Breast epithelium (tissue), 4 donors: ENCODE measurements around the gene GDAP1L1. TPM values are rescaled to one million over a fixed set of nuclear protein-coding genes. Genes with fewer than 3 reads are reported as not detected.

Experiments used
- DNase-seq, 2 donors: peaks; one replicate each; pipeline ENCODE4 v3.0.0-alpha.2; 2019; ENCODE audit warnings: low spot score in 2 of 2
- H3K27ac ChIP-seq, 2 donors: fragments of 200-600 bp; sonication (generic) in 1 of 2; one replicate each; pipeline ENCODE4 v1.5.1; 2016 to 2019; ENCODE audit warnings: mild to moderate bottlenecking in 1 of 2
- H3K27me3 ChIP-seq, 2 donors: fragments of 200-600 bp; sonication (generic) in 1 of 2; one replicate each; pipeline versions ENCODE4 v1.5.1 to v1.6.0; 2017 to 2019; ENCODE audit warnings: control low read depth in 1 of 2, mild to moderate bottlenecking in 1 of 2
- H3K36me3 ChIP-seq: fragments of 200-600 bp; one replicate; pipeline ENCODE4 v1.5.1; 2019
- H3K4me1 ChIP-seq, 2 donors: fragments of 200-600 bp; sonication (generic); one replicate each; pipeline ENCODE4 v1.5.1; 2016 to 2019; ENCODE audit warnings: control low read depth in 1 of 2
- H3K4me3 ChIP-seq, 3 donors: fragments of 200-600 bp; sonication (generic); 1 replicate in 2 of 3; 2 replicates in 1 of 3; pipeline ENCODE4 v1.5.1; 2016 to 2019; ENCODE audit warnings: mild to moderate bottlenecking in 3 of 3, moderate library complexity in 2 of 3
- H3K9me3 ChIP-seq, 2 donors: fragments of 200-600 bp; sonication (generic) in 1 of 2; one replicate each; pipeline ENCODE4 v1.5.1; 2016 to 2019; ENCODE audit warnings: control low read depth in 1 of 2
- POLR2A ChIP-seq: fragments of 450-650 bp; IDR thresholded peaks from one replicate; pipeline ENCODE4 v1.6.1; 2016; ENCODE audit warnings: antibody characterized with exemption, mild to moderate bottlenecking, moderate library complexity
- POLR2AphosphoS5 ChIP-seq, 3 donors: sonication (generic); formaldehyde crosslinking; IDR thresholded peaks; one replicate each; pipeline ENCODE4 v1.6.1; 2017; ENCODE audit warnings: antibody characterized with exemption in 3 of 3
- intact Hi-C: fragments of 100-400 bp; cut with DNase I; formaldehyde crosslinking; loops from one replicate; pipeline ENCODE4 v1.15.1; 2023; ENCODE audit warnings: low total_unique reads
- total RNA-seq, 3 donors: library from RNA; depleted of rRNA; stranded (reverse); fragments of >200 nt; gene quantifications; one replicate each; pipeline ENCODE4 v1.1.0, GENCODE V29; 2016
- TF ChIP-seq, protein P1 (sequence below), 3 donors: fragments of 450-650 bp; IDR thresholded peaks; one replicate each; pipeline ENCODE4 v1.5.1; 2016 to 2017; ENCODE audit warnings: antibody characterized with exemption in 3 of 3, mild to moderate bottlenecking in 3 of 3, moderate library complexity in 3 of 3

Gene GDAP1L1
- total RNA-seq, 3 donors from 2014 or later: not detected

DNA sequence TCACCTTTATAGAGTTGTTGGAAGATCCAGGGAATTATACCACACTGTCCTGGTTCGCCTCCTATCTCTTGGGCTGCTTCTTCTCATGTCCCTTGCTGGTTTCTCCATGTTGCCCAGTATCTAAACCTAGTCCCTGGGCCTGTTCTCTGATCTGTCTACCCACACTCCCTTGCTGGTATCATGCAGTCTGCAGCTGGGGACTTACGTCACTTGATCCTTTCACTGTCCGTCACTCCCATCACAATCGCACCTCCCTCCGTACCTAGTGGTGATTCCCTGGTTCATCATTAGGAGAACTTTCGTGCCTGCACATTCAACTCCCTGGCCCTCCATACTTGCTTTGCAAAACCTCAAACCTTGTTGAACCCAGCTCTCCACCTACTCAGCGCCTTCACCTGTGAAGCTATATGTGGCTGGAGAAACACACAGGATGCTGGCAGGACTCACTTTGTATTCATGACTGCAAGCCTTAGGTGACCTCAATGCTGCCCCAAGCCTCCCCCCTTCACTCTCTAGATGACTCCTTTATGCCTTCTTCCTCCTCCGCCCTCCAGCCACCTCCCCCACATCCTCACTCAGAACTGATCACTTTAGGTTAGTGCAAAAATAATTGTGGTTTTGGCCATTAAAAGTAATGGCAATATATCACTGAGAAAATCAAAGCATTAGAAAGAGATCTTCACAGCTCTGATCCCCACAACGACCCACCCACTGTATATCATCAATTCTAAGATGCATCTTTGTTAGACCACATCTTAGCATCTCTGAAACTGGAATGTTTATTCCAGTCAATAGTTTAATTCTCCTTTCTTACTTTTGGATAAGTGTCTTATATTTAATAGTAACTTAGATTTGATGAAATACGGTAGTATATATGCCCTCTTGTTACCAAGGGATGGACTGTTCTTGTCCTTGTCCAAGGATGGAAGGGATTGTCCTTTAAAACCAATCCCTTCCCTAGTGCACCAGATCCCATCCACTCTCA lies 26.4 kb downstream of the GDAP1L1 start:
- intact Hi-C loops: no loop called here
- H3K4me1 ChIP-seq: no peaks in the 10 kb centered on the region
- TF ChIP-seq POLR2AphosphoS5 (IDR thresholded peaks at IDR 0.05): no peak
- TF ChIP-seq, protein P1, sequence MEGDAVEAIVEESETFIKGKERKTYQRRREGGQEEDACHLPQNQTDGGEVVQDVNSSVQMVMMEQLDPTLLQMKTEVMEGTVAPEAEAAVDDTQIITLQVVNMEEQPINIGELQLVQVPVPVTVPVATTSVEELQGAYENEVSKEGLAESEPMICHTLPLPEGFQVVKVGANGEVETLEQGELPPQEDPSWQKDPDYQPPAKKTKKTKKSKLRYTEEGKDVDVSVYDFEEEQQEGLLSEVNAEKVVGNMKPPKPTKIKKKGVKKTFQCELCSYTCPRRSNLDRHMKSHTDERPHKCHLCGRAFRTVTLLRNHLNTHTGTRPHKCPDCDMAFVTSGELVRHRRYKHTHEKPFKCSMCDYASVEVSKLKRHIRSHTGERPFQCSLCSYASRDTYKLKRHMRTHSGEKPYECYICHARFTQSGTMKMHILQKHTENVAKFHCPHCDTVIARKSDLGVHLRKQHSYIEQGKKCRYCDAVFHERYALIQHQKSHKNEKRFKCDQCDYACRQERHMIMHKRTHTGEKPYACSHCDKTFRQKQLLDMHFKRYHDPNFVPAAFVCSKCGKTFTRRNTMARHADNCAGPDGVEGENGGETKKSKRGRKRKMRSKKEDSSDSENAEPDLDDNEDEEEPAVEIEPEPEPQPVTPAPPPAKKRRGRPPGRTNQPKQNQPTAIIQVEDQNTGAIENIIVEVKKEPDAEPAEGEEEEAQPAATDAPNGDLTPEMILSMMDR (IDR thresholded peaks at IDR 0.05): no peak
- no peak for TF ChIP-seq POLR2A
- H3K36me3 ChIP-seq: no peaks in the 10 kb centered on the region
- no peak for DNase-seq
- H3K4me3 ChIP-seq: no peak overlapping the region
- no peaks in the 10 kb centered on the region for H3K9me3 ChIP-seq
- no peak overlapping the region for H3K27ac ChIP-seq
- H3K27me3 ChIP-seq: no peaks in the 10 kb centered on the region

DNA sequence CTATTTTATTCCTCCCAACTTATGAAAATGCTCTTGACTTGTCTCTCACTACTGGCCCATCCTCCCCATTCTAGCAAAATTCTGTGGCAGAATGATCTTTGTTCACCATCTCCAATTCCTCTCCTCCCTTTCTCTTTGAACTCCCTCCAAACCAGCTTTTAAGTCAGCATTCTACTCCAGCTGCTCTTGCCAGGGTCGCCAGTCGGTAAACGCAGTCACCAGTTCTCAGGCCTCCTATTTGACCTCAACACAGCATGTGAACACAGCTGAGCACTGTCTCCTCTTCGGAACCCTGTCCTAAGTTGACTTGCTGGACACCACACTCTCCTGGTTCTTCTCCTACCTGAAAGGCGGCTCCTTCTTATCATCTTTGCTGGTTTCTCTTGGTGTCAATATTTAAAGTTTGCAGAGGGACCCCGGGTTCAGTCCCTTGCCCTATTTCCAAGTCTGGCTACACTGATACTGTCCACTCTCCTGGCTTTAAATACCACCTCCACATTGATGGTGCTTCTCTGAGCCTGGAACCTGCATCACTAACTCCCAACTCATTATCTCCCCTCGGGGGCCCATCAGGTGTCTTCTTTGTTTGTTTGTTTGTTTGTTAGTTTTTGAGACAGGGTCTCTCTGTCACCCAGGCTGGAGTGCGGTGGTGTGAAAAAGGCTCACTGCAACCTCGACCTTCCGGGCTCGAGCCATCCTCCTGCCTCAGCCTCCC lies 27.4 kb downstream of the GDAP1L1 start:
- Histone ChIP-seq H3K27ac (no peak overlapping the region), H3K4me3 (no peak overlapping the region), H3K9me3 (no peaks in the 10 kb centered on the region), H3K36me3 (no peaks in the 10 kb centered on the region), H3K27me3 (no peaks in the 10 kb centered on the region), H3K4me1 (no peaks in the 10 kb centered on the region)
- intact Hi-C loops: no loop called here
- no peak for DNase-seq
- TF ChIP-seq POLR2AphosphoS5 (IDR thresholded peaks at IDR 0.05) (no peak), POLR2A (no peak)

DNA sequence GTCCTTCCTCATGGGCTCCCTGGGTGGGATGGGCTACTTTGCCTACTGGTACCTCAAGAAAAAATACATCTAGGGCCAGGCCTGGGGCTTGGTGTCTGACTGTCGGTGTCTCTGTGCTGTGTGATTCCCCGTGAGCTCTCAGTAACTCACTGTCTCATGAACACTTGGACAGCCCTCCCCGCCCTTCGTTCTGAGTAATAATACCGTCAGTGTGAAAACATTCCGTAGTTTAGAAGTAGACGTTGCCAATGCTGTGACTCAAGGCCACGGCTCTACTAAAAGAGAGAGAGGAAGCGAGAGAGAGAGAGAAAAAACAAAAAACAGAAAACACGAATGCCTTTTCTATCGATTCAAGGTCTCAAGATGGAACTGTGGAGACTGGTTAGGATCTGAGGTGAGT lies 32.1 kb downstream of the GDAP1L1 start:
- Histone ChIP-seq H3K4me3 (no peak overlapping the region), H3K4me1 (no peaks in the 10 kb centered on the region), H3K27ac (no peak overlapping the region), H3K27me3 (no peaks in the 10 kb centered on the region), H3K36me3 (no peaks in the 10 kb centered on the region), H3K9me3 (no peaks in the 10 kb centered on the region)
- intact Hi-C loops: no loop called here
- DNase-seq: no peak
- TF ChIP-seq POLR2A (no peak), POLR2AphosphoS5 (IDR thresholded peaks at IDR 0.05) (no peak)
- TF ChIP-seq, protein P1 (IDR thresholded peaks at IDR 0.05): no peak

DNA sequence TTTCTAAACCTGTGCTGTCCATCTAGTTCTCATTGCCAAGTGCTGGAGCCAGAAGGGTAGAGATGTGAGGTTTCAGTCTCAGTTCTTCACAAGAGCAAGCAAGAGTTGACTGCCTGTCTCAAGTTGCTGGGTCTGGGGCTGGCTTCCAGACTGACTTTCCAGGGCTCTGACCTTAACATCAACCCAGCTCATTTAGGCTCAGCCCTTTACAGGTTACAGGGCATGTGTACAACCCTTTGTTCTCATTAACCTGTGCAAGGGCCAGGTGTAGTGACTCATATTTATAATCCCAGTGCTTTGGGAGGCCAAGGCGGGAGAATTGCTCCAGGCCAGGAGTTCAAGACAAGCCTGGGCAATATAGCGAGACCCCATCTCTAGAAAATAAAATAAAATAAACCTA lies 33.3 kb downstream of the GDAP1L1 start:
- H3K9me3 ChIP-seq: no peaks in the 10 kb centered on the region
- intact Hi-C loops: loop anchor here (10.0 kb wide), 1 partner anchor 1066 kb away; no protein-coding TSS in a partner anchor
- no peak overlapping the region for H3K27ac ChIP-seq
- TF ChIP-seq POLR2AphosphoS5 (IDR thresholded peaks at IDR 0.05): no peak
- TF ChIP-seq POLR2A: no peak
- TF ChIP-seq, protein P1 (IDR thresholded peaks at IDR 0.05): no peak
- H3K4me3 ChIP-seq: no peak overlapping the region
- H3K36me3 ChIP-seq: no peaks in the 10 kb centered on the region
- H3K27me3 ChIP-seq: no peaks in the 10 kb centered on the region
- H3K4me1 ChIP-seq: no peaks in the 10 kb centered on the region
- DNase-seq: no peak

DNA sequence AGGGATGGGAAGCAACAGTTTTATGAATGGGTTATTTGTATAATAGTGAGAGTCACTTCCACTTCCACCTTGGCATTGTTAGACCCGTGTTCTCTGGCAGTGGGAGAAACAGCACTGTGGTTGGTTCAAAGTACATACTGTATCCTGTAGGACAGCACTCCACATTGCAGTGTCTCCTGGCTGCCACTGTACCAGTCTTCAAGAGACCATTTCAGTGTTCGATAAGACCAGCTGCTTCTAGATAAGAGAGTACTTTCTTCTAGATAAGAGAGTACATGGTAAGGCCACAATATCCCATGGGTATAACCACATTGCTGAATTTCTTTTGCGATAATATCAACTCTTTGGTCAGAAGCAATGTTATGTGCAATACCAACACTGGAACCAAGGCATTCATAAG lies 35.1 kb downstream of the GDAP1L1 start:
- Histone ChIP-seq H3K4me1 (no peaks in the 10 kb centered on the region), H3K36me3 (no peaks in the 10 kb centered on the region), H3K4me3 (no peak overlapping the region), H3K27ac (no peak overlapping the region), H3K9me3 (no peaks in the 10 kb centered on the region), H3K27me3 (no peaks in the 10 kb centered on the region)
- TF ChIP-seq POLR2AphosphoS5 (IDR thresholded peaks at IDR 0.05) (no peak), POLR2A (no peak)
- TF ChIP-seq, protein P1 (IDR thresholded peaks at IDR 0.05): no peak
- DNase-seq: no peak
- intact Hi-C loops: loop anchor here (10.0 kb wide), 1 partner anchor 1067 kb away; no protein-coding TSS in a partner anchor
